Mammary epithelial cell (primary cell): ENCODE data around the gene MINDY4B.

Experiments
- CTCF ChIP-seq, 2 donors: IDR thresholded peaks in 1 of 2; conservative IDR thresholded peaks in 1 of 2; 2 replicates each; pipeline ENCODE4 v1.5.1; 2011 to 2012; ENCODE audit warnings: inconsistent platforms in 2 of 2, low read length in 2 of 2, mild to moderate bottlenecking in 2 of 2, control low read depth in 1 of 2, low read depth in 1 of 2; ENCODE audit not compliant: insufficient read depth in 1 of 2; ENCODE audit errors: extremely low read depth in 1 of 2
- EZH2 ChIP-seq: IDR thresholded peaks from 2 replicates; pipeline ENCODE4 v1.6.1; 2012; ENCODE audit warnings: low read length, inconsistent platforms, borderline replicate concordance

GRCh38 chr3:150829408-150829807 lies 75.8 kb downstream of the MINDY4B start:
- no peak for TF ChIP-seq CTCF (conservative IDR thresholded peaks at IDR 0.05 in 1 of 2, IDR thresholded peaks at IDR 0.05 in 1 of 2; ENCODE audit: extremely low read depth in 1 of 2, insufficient read depth in 1 of 2, low read depth in 1 of 2, low read length in 2 of 2)
- no peak for TF ChIP-seq EZH2
